ENCODE data around the gene SPTBN5.

The SPTBN5 gene

DNA sequence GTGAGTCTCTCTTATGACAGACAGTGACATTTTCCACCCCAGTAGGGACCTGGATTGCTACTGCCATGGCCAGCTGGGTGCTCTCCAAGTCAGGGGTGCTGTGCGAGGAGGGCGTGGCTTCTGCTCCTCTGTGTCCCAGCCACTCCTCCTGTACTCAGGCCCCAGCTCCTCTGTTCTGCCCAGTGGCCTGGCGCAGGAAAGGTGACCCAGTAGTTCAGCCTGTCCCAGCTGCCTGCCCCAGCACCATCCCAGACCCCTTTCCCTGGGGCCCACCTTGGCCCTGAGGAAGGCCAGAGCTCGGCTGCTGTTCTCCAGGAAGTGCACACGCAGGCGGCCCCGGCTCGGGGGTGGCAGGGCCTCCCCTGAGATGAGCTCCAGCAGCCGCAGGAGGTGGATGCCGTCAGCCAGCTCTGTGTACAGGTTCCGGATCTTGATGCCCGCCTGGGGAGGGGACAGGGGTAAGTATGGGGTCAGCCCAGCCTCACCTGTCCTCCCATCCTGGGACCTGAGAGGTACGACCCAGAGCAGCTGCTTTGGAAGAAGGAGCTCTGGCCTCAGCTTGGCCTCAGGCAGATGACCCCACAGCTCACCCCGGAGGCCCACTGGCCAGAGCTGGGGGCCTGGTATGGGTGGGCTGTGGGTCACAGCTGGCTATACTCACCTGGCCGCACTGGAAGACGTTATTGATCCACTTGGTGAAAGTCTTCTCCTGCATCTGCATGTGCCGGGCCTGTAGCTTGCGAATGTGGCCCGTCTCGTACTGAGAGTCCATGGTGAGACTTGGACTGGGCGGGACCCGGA is 1.0 kb downstream of the SPTBN5 start:
- TF ChIP-seq, protein P1, sequence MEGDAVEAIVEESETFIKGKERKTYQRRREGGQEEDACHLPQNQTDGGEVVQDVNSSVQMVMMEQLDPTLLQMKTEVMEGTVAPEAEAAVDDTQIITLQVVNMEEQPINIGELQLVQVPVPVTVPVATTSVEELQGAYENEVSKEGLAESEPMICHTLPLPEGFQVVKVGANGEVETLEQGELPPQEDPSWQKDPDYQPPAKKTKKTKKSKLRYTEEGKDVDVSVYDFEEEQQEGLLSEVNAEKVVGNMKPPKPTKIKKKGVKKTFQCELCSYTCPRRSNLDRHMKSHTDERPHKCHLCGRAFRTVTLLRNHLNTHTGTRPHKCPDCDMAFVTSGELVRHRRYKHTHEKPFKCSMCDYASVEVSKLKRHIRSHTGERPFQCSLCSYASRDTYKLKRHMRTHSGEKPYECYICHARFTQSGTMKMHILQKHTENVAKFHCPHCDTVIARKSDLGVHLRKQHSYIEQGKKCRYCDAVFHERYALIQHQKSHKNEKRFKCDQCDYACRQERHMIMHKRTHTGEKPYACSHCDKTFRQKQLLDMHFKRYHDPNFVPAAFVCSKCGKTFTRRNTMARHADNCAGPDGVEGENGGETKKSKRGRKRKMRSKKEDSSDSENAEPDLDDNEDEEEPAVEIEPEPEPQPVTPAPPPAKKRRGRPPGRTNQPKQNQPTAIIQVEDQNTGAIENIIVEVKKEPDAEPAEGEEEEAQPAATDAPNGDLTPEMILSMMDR (IDR thresholded peaks at IDR 0.05; ENCODE audit: low read depth, low read length, missing control alignments), result no peak
- DNase-seq (ENCODE audit: extremely low read depth, low read depth), result no peak
- H3K4me3 ChIP-seq (replicated peaks; ENCODE audit: low read depth, low read length), result no peak overlapping the region

DNA sequence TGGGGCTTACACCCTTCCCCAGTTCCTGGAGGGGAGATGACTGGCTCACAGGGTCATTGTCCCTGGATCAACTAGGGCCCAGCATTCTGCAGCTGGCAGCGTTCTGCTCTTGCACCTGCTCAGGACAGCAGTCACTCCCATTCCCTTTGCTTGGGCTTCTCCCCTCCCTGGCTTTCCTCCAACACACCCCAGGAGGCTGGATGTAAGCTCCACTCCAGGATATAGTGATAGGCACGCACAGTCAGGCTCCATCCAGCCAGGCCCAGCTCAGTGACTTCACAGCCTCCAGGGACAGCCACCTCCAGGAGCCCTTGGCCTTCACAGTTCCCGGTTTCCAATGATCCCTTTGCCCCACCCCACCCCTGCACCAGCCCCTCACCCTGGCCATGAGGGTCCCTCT is 1.9 kb downstream of the SPTBN5 start:
- H3K4me3 ChIP-seq (replicated peaks; ENCODE audit: low read depth, low read length), result no peak overlapping the region
- TF ChIP-seq, protein P1 (IDR thresholded peaks at IDR 0.05; ENCODE audit: low read depth, low read length, missing control alignments), result no peak
- no peak for DNase-seq (ENCODE audit: extremely low read depth, low read depth)

DNA sequence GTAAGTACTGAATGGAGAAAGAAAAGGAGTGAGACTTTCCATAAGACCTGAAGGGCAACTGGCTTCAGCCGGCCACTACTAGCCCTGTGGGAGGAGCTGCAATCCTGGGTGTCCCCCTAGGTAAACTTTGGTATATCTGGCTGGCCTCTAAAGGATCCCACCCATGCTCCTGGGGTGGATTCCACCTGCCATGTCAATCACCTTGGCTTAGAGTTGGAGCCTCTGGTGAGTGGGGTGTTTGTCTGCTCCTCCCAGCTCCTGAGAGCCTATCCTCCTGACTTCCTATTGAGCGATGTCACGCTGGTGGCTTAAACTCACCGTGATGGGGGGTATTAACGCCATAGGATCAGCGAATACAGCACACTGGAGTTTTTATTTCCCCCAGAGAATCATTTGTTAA is 2.6 kb downstream of the SPTBN5 start:
- DNase-seq (ENCODE audit: extremely low read depth, low read depth), result no peak

DNA sequence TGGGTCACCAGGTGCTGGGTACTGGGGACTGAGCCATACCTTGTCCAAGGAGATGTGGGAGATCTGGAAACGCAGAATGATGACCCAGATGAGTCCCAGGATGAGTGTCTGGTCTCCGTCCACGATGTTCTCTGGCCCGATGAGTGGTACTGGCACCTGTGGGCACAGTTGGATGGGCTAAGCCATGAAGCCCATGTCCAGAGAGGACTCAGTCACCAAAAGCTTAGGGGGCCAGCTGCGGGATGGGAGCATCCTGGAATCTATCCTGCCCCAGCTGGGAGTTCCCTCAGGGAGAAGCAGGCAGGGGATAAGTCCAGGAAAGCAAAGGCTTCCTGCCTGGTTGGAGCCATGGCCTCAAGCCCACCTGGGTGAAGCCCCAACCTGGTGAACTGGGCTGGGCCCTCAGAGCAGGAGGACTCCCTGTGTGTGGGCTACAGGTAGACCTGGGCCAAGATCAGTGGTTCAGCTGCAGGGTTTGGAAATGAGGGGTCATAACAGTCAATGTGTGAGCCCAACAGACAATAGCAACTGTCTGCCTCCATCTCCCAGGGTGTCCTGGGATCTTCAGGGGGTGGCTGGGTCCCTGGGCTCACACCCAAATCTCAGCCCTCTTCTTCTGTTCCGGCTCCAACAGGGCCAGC is 3.7 kb downstream of the SPTBN5 start:
- TF ChIP-seq, protein P1 (IDR thresholded peaks at IDR 0.05; ENCODE audit: low read depth, low read length, missing control alignments), result no peak
- DNase-seq (ENCODE audit: extremely low read depth, low read depth), result no peak
- no peak overlapping the region for H3K4me3 ChIP-seq (replicated peaks; ENCODE audit: low read depth, low read length)

More for the DNA sequence above, 2.6 kb downstream of the SPTBN5 start:
- TF ChIP-seq, protein P1 (IDR thresholded peaks at IDR 0.05; ENCODE audit: low read depth, low read length, missing control alignments), result no peak
- H3K4me3 ChIP-seq (replicated peaks; ENCODE audit: low read depth, low read length), result no peak overlapping the region

DNA sequence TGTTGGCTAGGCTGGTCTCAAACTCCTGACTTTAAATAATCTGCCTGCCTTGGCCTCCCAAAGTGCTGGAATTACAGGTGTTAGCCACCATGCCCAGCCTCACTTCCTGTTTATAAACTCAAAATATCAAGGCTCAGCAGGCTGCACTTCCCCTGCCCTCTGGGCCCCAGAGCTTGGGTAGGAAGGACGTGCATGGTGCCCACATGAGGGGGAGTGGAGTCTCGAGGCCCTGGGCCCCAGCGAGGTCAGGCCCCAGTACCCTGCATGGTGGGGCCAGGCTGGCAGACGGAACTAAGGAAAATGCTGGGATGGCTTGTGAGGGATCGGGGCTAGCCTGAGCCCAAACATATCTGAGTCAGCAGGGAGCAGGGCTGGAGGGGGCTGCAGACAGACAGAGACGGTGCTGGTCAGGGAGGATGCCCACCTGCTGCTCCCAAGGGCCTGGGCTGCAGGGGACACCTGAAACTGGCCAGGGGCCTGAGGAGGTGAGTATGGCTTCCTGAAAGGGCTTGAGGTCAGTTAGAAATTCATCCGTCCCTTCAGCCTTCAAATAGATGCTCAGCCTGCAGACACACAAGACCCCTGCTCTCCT is 5.1 kb downstream of the SPTBN5 start:
- H3K4me3 ChIP-seq (replicated peaks; ENCODE audit: low read depth, low read length), result no peak overlapping the region
- DNase-seq (ENCODE audit: extremely low read depth, low read depth), result no peak
- TF ChIP-seq, protein P1 (IDR thresholded peaks at IDR 0.05; ENCODE audit: low read depth, low read length, missing control alignments), result no peak

DNA sequence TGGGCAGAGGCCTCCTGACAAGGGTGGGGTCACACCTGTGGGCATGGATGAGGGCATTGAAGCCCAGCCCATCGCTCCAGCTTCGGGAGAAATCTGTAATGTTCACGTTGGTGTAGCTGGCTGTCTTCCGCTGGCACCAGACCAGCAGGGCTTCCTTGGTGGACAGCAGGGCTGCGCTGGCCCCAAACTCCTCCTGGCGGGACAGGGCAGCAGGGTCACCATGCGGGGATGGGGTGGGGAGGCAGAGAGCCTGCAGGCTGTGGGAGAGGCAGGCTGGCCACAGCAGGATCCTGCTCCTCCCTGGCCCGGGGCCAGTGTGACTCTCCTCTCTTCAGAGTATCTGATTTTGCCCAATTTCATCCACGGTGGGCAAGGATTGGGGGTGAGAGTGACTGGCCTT is 6.0 kb downstream of the SPTBN5 start:
- no peak overlapping the region for H3K4me3 ChIP-seq (replicated peaks; ENCODE audit: low read depth, low read length)
- no peak for DNase-seq (ENCODE audit: extremely low read depth, low read depth)
- TF ChIP-seq, protein P1 (IDR thresholded peaks at IDR 0.05; ENCODE audit: low read depth, low read length, missing control alignments), result no peak
